GM23338 (cell line): ENCODE data around the gene CDKAL1.

ENCODE experiments used
- CREB1 ChIP-seq: fragments of 250-450 bp; sonication (Bioruptor Pico); IDR thresholded peaks from 2 replicates; pipeline ENCODE4 v1.5.0; 2020; ENCODE audit warnings: low read depth, mild to moderate bottlenecking, moderate library complexity
- EZH2 ChIP-seq: fragments of 200-600 bp; sonication (generic); IDR thresholded peaks from one replicate; pipeline ENCODE4 v1.8.0; 2017; ENCODE audit warnings: antibody characterized with exemption, mild to moderate bottlenecking, low read depth; ENCODE audit not compliant: unreplicated experiment
- EZH2phosphoT487 ChIP-seq: fragments of 200-600 bp; sonication (generic); IDR thresholded peaks from one replicate; pipeline ENCODE4 v1.8.1; 2018; ENCODE audit warnings: antibody characterized with exemption; ENCODE audit not compliant: unreplicated experiment
- NANOG ChIP-seq: IDR thresholded peaks from 2 replicates; pipeline ENCODE4 v1.6.1; 2016; ENCODE audit warnings: antibody characterized with exemption, borderline replicate concordance
- POLR2AphosphoS5 ChIP-seq: IDR thresholded peaks from 2 replicates; pipeline ENCODE4 v1.6.1; 2016; ENCODE audit warnings: antibody characterized with exemption, low read depth
- STAT1 ChIP-seq: IDR thresholded peaks from one replicate; pipeline ENCODE4 v1.6.1; 2016; ENCODE audit warnings: antibody characterized with exemption; ENCODE audit not compliant: unreplicated experiment
- ZNF331 ChIP-seq: fragments of 250-450 bp; sonication (Bioruptor Pico); IDR thresholded peaks from 2 replicates; pipeline ENCODE4 v1.5.0; 2020; ENCODE audit warnings: low read depth, mild to moderate bottlenecking, moderate library complexity
- TF ChIP-seq, protein P1 (sequence below), 2 experiments: fragments of 200-600 bp in 1 of 2; sonication (generic) in 1 of 2; conservative IDR thresholded peaks; 2 replicates each; pipeline versions ENCODE4 v1.5.1 to v1.6.1; 2016 to 2017; ENCODE audit warnings: antibody characterized with exemption in 2 of 2, low read depth in 2 of 2, mild to moderate bottlenecking in 2 of 2, moderate library complexity in 1 of 2
- TF ChIP-seq, protein P2 (sequence below): IDR thresholded peaks from one replicate; pipeline ENCODE4 v1.6.1; 2018; ENCODE audit warnings: antibody characterized with exemption; ENCODE audit not compliant: unreplicated experiment
- TF ChIP-seq, protein P3 (sequence below): IDR thresholded peaks from 2 replicates; pipeline ENCODE4 v1.6.1; 2016; ENCODE audit warnings: antibody characterized with exemption

DNA sequence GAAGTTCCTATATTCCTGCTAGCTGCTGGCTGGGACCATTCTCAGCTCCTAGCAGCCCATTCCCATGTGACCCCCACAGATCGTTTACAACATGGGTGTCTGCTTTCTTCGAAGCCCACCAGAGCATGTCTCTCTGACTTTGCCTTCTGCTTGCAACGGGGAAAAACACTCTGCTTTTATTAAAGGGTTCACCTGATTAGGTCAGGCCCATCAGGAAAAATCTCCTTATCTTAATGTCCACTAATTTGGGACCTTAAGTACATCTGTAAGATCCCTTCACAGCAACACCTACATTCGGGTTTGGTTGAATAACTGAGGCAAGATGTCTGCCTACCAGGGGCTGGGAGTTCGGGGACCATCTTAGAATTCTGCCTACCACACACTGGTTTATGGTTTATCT lies 496.9 kb downstream of the CDKAL1 start:
- TF ChIP-seq, protein P1, sequence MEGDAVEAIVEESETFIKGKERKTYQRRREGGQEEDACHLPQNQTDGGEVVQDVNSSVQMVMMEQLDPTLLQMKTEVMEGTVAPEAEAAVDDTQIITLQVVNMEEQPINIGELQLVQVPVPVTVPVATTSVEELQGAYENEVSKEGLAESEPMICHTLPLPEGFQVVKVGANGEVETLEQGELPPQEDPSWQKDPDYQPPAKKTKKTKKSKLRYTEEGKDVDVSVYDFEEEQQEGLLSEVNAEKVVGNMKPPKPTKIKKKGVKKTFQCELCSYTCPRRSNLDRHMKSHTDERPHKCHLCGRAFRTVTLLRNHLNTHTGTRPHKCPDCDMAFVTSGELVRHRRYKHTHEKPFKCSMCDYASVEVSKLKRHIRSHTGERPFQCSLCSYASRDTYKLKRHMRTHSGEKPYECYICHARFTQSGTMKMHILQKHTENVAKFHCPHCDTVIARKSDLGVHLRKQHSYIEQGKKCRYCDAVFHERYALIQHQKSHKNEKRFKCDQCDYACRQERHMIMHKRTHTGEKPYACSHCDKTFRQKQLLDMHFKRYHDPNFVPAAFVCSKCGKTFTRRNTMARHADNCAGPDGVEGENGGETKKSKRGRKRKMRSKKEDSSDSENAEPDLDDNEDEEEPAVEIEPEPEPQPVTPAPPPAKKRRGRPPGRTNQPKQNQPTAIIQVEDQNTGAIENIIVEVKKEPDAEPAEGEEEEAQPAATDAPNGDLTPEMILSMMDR (conservative IDR thresholded peaks at IDR 0.05; ENCODE audit: low read depth in 2 of 2) = no peak
- TF ChIP-seq EZH2 (no peak), EZH2phosphoT487 (no peak), CREB1 (CRISPR knock-in tag) (no peak), ZNF331 (CRISPR knock-in tag) (no peak), NANOG (no peak), POLR2AphosphoS5 (no peak), STAT1 (no peak)
- TF ChIP-seq, protein P2, sequence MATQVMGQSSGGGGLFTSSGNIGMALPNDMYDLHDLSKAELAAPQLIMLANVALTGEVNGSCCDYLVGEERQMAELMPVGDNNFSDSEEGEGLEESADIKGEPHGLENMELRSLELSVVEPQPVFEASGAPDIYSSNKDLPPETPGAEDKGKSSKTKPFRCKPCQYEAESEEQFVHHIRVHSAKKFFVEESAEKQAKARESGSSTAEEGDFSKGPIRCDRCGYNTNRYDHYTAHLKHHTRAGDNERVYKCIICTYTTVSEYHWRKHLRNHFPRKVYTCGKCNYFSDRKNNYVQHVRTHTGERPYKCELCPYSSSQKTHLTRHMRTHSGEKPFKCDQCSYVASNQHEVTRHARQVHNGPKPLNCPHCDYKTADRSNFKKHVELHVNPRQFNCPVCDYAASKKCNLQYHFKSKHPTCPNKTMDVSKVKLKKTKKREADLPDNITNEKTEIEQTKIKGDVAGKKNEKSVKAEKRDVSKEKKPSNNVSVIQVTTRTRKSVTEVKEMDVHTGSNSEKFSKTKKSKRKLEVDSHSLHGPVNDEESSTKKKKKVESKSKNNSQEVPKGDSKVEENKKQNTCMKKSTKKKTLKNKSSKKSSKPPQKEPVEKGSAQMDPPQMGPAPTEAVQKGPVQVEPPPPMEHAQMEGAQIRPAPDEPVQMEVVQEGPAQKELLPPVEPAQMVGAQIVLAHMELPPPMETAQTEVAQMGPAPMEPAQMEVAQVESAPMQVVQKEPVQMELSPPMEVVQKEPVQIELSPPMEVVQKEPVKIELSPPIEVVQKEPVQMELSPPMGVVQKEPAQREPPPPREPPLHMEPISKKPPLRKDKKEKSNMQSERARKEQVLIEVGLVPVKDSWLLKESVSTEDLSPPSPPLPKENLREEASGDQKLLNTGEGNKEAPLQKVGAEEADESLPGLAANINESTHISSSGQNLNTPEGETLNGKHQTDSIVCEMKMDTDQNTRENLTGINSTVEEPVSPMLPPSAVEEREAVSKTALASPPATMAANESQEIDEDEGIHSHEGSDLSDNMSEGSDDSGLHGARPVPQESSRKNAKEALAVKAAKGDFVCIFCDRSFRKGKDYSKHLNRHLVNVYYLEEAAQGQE = no peak
- TF ChIP-seq, protein P3, sequence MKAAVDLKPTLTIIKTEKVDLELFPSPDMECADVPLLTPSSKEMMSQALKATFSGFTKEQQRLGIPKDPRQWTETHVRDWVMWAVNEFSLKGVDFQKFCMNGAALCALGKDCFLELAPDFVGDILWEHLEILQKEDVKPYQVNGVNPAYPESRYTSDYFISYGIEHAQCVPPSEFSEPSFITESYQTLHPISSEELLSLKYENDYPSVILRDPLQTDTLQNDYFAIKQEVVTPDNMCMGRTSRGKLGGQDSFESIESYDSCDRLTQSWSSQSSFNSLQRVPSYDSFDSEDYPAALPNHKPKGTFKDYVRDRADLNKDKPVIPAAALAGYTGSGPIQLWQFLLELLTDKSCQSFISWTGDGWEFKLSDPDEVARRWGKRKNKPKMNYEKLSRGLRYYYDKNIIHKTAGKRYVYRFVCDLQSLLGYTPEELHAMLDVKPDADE = no peak
